HFFc6 (cell line): ENCODE results near the gene SIL1. TPM values are rescaled to one million over a fixed set of nuclear protein-coding genes. Genes with fewer than 3 reads are reported as not detected.

Experiments used
- DNase-seq: peaks from one replicate; pipeline ENCODE4 v3.0.0-alpha.2; 2018
- H3K27ac Mint-ChIP-seq: 2 replicates; pipeline ENCODE4 v1.8.0; 2020; ENCODE audit warnings: mild to moderate bottlenecking, mixed read lengths
- H3K27me3 Mint-ChIP-seq: 2 replicates; pipeline ENCODE4 v1.8.0; 2021; ENCODE audit warnings: mild to moderate bottlenecking, moderate library complexity, mixed read lengths; ENCODE audit not compliant: insufficient read depth
- H3K36me3 Mint-ChIP-seq: 2 replicates; pipeline ENCODE4 v1.8.0; 2021; ENCODE audit warnings: low read depth, mixed read lengths
- H3K4me1 Mint-ChIP-seq: 2 replicates; pipeline ENCODE4 v1.8.0; 2020; ENCODE audit warnings: low read depth, mixed read lengths
- H3K4me3 Mint-ChIP-seq: 2 replicates; pipeline ENCODE4 v1.8.0; 2020; ENCODE audit warnings: mild to moderate bottlenecking, moderate library complexity, mixed read lengths
- H3K9me3 Mint-ChIP-seq: 2 replicates; pipeline ENCODE4 v1.8.0; 2020; ENCODE audit warnings: mild to moderate bottlenecking, mixed read lengths
- CTCF ChIP-seq: fragments of 200-600 bp; sonication (generic); IDR thresholded peaks from 2 replicates; pipeline ENCODE4 v1.5.0; 2021; ENCODE audit warnings: antibody characterized with exemption, mild to moderate bottlenecking
- total RNA-seq, 6 experiments: library from RNA; stranded (reverse); fragmentation: NEBNext Ultra II Directional; extraction: Animal tissue kit (Norgen Biotek cat#: 25700); gene quantifications; 2 replicates in 1 of 6; 3 replicates in 5 of 6; pipeline ENCODE4 v1.2.3, GENCODE V29; 2021

Gene SIL1
- total RNA-seq, 6 experiments from 2014 or later = 64.7 to 84.7 (median 78.7) TPM

- H3K4me3 Mint-ChIP-seq = no peak overlapping the region
- H3K4me1 Mint-ChIP-seq = peaks cover 3% of the 10 kb centered on the region
- no peak overlapping the region for H3K27ac Mint-ChIP-seq
- no peak for DNase-seq
- no peaks in the 10 kb centered on the region for H3K36me3 Mint-ChIP-seq
- no peaks in the 10 kb centered on the region for H3K9me3 Mint-ChIP-seq
- no peak for TF ChIP-seq CTCF
- H3K27me3 Mint-ChIP-seq = no peaks in the 10 kb centered on the region; the same call in 1 of the 2 replicates
Observed at GRCh38 chr5:139052975-139053374, 145.2 kb downstream of the SIL1 start.

- no peaks in the 10 kb centered on the region; the same call in 1 of the 2 replicates for H3K27me3 Mint-ChIP-seq
- no peaks in the 10 kb centered on the region; the same call in 1 of the 2 replicates for H3K36me3 Mint-ChIP-seq
- H3K4me3 Mint-ChIP-seq = no peak overlapping the region
- no peak for TF ChIP-seq CTCF
- no peak overlapping the region for H3K27ac Mint-ChIP-seq
- no peaks in the 10 kb centered on the region for H3K9me3 Mint-ChIP-seq
- H3K4me1 Mint-ChIP-seq = no peaks in the 10 kb centered on the region
- DNase-seq = no peak
Observed at GRCh38 chr5:139051392-139051791, 146.8 kb downstream of the SIL1 start.

- H3K36me3 Mint-ChIP-seq = no peaks in the 10 kb centered on the region; the same call in 1 of the 2 replicates
- H3K4me1 Mint-ChIP-seq = no peaks in the 10 kb centered on the region
- TF ChIP-seq CTCF = no peak
- no peaks in the 10 kb centered on the region for H3K9me3 Mint-ChIP-seq
- no peaks in the 10 kb centered on the region; the same call in 1 of the 2 replicates for H3K27me3 Mint-ChIP-seq
- H3K27ac Mint-ChIP-seq = no peak overlapping the region
- no peak overlapping the region for H3K4me3 Mint-ChIP-seq
- no peak for DNase-seq
Observed at GRCh38 chr5:139050432-139050831, 147.7 kb downstream of the SIL1 start.

- H3K27me3 Mint-ChIP-seq = no peaks in the 10 kb centered on the region; the same call in 1 of the 2 replicates
- H3K4me3 Mint-ChIP-seq = no peak overlapping the region
- no peaks in the 10 kb centered on the region for H3K4me1 Mint-ChIP-seq
- TF ChIP-seq CTCF = no peak
- H3K27ac Mint-ChIP-seq = no peak overlapping the region
- H3K36me3 Mint-ChIP-seq = no peaks in the 10 kb centered on the region; the same call in 1 of the 2 replicates
- DNase-seq = no peak
- no peaks in the 10 kb centered on the region for H3K9me3 Mint-ChIP-seq
Observed at GRCh38 chr5:139049780-139050179, 148.4 kb downstream of the SIL1 start.

- DNase-seq = no peak
- H3K27me3 Mint-ChIP-seq = no peaks in the 10 kb centered on the region; the same call in 1 of the 2 replicates
- H3K36me3 Mint-ChIP-seq = no peaks in the 10 kb centered on the region; the same call in 1 of the 2 replicates
- H3K4me1 Mint-ChIP-seq = no peaks in the 10 kb centered on the region
- no peak overlapping the region for H3K27ac Mint-ChIP-seq
- H3K9me3 Mint-ChIP-seq = no peaks in the 10 kb centered on the region
- H3K4me3 Mint-ChIP-seq = no peak overlapping the region
- TF ChIP-seq CTCF = no peak
Observed at GRCh38 chr5:139046551-139046950, 151.6 kb downstream of the SIL1 start.
